SIG-M5 (cell line): Measurements from ENCODE around the gene TM4SF5.
"Not testable (repeated sequence)": the region's sequence is repeated elsewhere in the genome, so short reads cannot be mapped to it uniquely, and the experiment has no call there.

Experiments
- DNase-seq: peaks from one replicate; lab custom pipeline; 2025; lab: John Stamatoyannopoulos, UW

The TM4SF5 gene

DNA sequence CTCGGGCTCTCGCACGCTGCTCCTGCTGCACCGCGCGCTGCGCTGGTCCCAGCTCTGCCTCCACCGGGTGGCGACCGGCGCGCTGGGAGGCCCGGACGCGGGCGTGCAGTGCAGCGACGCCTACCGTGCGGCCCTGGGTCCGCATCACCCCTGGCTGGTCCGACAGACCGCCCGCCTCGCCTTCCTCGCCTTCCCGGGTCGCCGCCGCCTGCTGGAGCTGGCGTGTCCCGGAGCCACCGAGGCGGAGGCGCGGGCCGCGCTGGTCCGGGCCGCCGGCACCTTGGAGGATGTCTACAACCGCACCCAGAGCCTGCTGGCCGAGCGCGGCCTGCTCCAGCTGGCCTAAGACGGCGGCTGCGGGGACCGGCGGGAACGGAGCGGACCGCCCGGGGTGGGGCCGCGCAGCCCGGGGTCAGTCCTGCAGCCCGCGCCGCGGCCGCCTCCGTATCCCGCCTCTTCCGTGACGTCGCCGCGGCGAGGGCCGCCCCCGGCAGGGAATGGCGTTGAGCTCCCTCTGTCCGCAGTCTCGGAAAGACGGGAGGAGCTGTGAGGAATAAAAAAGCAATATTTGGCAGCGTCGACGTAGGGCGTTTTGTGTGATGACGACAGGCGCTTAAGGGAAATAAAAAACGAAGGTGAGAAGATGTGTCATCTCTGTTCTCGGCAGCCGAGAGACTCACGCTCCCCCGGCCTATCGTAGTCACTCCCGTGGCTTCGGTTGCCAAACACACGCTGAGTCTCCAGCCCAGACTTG, 18.4 kb downstream of the TM4SF5 start:
- DNase-seq, result peak; percentile 41

DNA sequence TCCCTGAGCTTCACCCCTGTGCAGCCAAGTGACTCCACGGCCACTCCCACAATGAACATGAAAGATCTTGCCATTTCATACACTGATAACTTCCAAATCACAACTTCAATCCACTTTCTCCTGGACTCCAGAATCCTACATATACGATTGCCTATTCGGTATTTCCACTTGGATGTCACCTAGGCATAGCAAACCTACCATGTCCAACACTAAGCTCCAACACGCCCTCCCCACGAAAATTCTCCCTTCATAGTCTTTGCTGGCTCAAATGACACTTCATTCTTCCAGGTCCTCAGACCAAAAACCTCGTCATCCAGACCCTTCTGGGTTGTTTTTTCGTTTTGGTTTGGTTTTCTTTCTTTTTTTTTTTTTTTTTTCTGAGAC, 19.0 kb downstream of the TM4SF5 start:
- DNase-seq, result no peak

DNA sequence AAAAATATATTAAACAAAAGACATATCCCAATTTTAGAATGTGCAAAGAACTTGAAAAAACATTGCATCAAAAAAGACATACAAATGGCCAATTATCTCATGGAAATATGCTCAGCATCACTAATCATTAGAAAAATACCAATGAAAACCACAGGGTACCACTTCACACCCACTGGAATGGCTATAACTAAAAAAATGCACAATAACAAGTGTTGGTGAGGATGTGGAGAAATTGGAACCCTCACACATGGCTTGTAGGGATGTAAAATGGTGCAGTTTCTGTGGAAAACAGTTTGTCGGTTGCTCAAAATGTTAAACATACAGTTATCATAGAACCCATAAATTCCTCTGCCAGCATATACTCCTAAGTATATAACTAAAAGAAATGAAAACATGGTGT, 23.5 kb downstream of the TM4SF5 start:
- no peak for DNase-seq

DNA sequence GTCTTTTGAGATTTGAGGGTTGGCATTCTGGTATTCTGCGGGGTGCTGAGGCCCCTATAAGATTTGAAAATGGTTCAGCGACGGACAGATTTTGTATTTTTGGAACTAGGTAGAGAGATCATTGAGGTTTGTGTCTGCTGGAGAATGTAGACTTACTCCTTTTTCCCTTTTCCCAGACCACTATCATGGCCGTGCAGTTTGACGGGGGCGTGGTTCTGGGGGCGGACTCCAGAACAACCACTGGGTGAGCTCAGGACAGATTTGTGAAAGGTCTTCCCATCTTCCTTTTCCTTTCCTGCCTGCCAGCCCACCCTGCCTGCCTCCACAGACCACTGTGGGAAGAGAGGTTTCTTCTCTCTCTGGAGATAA, 24.9 kb downstream of the TM4SF5 start:
- DNase-seq, result no peak

DNA sequence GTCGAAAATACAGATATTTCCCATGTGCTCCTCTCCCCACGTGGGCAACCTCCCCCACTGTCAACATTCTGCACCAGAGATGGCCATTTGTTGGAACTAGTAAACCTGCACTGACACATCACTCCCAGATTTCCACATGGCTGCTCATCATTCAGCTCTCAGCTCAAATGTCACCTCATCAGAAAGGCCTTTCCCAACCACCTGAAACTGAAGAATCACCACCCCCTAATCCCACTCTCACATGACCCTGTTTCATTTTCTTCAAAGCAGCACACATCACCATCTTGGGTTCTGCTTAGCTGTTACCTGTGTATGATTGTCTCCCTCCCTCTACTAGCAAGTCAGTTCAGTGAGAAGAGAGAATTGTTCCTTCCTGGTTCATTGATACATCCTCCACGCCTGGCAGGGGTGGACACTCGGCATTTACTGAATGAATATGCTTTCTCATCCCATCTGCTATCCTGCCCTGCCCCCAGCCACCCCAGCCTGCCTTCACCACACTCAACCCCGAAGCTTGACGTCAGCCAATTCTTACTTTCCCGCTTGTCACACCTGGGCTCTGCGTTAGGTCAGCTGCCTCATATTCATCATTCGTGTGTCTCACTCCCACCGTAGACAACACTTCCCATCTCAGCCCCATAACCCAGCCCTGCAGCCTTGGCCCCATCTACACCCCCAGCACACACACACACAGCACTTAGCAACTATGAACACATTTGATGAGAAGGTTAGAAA, 28.9 kb downstream of the TM4SF5 start:
- DNase-seq, result no peak

DNA sequence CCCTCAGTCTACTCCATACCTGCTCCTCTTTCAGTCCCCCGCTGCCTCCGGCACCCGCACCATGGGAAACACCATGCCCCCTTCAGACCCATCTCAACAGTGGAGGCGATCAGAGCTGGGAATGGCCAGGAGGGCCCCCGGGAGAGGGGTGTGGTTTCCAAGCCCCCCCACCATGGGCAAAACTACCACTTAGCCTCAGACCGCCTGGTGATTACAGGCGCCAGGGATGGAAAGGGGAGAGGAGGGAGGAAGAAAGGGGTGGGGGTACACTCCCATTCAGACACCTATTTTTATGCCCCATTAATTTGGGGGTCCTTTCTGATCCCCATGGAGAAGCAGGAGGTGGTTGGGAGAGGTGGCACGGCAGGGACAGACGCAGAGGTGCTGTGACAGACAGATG, 30.5 kb downstream of the TM4SF5 start, which contains the start of gene C17orf114:
Gene C17orf114 (minus strand): TSS at position 101 of the 400 bp plus-strand sequence.
- DNase-seq, result no peak

DNA sequence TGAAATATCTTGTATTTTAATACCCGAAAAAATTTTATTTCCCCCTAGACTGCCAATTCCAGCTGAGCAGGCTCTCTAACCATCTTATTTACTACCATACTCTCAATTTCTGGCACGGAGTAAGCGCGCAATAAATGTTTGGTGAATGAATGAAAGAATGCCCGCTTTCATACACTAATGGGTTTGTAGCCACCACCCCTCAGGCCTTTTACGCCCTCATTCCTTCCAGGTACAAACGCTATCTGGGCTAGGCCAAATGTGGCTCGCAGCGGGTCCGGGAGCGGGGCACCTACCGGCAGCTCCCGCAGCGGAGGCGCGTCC, 34.7 kb downstream of the TM4SF5 start:
- DNase-seq, result no peak

DNA sequence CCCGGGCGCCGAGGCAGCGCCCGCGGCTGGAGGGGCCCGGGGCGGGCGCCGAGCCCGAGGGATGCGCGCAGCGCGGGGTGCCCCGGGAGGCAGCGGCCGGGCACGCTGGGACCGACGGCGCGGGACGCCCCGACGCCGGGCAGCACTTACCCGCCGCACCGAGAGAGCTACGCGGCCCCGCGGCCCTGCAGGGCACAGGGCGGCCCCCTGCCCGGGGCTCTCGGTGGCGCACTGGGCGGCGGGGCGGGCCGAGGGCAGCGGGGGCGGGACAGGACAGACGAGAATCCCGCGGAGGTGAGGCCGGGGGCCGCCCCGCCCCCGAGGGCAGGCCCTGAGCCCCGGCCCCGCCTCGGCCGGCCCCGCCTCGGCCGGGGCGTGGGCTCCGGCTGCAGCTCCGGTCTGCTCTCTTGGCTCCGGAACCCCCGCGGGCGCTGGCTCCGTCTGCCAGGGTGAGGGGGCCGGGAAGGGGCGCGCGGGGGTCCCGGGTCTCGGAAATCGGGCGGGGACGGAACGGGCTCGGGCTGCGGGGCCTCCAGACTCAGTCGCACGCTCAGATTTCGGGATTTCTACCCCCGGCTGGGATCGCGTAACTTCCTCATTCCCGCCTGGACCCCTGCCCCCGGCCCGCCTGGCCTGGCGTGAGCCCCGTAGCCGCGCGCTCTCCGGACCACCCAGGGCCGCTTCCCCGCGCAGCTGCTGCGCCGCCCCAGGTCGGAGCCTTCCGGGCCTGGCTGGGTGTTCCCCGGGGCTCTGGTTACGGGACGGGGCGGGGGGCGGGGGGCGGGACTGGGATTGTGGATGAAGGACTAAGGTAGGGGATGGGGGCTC, 35.3 kb downstream of the TM4SF5 start, which contains the start of gene PLD2:
Gene PLD2 (plus strand): TSS at position 376 of the 828 bp plus-strand sequence. CDS start 621 bp downstream, outside the sequence.
- no peak for DNase-seq

DNA sequence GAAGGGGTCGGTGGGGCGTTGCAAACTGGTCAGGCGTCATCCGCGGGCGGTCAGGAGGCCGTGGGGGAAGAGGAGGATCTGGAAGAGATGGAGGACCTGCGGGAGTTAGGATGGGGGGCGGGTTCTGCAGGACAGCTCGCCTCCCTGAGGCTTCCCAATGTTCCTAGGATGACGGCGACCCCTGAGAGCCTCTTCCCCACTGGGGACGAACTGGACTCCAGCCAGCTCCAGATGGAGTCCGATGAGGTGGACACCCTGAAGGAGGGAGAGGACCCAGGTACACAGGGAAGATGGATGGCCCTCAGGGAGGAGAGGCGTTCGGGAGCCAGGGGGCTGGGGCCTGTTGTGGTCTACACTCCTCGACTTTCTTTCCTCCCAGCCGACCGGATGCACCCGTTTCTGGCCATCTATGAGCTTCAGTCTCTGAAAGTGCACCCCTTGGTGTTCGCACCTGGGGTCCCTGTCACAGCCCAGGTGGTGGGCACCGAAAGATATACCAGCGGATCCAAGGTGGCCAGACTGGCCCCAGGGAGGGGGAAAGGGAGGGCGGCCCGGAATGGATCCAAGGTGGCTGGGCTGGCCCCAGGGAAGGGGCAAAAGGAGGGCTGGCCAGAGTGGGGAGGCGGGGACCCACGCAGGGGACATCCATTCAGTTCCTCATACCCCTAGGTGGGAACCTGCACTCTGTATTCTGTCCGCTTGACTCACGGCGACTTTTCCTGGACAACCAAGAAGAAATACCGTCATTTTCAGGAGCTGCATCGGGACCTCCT, 36.1 kb downstream of the TM4SF5 start:
- no peak for DNase-seq

DNA sequence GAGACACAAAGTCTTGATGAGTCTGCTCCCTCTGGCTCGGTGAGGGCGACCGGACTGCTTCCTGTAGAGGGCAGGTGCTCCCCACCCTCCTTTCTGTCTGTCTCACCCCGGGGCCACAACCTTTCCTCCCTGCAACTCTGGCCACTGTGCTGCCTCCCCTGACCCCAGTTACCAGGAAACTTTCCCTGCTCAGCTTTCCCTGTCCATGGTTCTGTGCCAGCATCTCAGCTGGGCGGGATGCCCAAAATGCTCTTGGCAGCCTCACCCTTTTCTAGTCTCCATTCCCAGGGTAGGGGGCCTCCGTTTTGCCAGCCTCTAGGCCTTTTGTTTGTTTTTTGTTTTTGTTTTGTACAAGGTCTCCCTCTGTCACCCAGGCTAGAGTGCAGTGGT, 36.7 kb downstream of the TM4SF5 start:
- no peak for DNase-seq

DNA sequence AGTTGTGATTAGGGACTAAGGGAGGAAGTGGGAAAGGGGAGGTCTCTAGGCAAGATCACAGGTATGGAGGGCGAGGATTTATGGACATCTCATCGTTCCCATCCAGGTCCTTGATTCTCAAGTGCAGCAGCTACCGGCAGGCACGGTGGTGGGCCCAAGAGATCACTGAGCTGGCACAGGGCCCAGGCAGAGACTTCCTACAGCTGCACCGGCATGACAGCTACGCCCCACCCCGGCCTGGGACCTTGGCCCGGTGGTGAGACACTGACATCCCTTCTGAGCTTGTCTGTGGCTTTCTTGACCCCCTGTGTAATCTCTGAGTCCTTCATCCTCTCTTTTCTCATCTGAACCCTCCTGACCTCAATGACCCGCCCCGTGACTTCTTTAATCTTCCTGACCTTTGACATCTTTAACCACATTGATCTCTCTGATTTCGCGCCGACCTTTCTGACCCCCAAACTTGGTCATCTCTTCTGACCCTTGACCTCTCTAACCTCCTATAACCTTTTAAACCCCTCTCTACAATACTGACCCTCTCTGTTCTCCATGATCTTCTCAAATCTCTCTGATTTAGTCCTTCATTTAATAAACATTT, 39.1 kb downstream of the TM4SF5 start:
- DNase-seq, result no peak

DNA sequence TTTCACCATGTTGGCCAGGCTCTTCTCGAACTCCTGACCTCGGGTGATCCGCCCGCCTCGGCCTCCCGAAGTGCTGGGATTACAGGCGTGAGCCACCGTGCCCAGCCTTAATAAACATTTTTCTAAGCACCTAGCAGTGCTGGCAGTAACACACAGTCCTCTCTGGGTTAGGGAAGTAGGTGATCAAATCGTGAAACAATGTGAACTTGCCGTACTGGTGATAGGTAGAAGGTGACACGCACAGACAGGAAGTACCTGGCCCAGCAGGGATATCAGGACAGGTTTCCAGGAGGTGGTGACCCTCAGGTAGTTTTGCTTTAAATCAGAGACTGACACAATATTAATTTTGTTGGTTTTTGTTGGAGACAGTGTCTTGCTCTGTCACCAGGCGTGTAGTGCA, 39.8 kb downstream of the TM4SF5 start:
- DNase-seq, result no peak

DNA sequence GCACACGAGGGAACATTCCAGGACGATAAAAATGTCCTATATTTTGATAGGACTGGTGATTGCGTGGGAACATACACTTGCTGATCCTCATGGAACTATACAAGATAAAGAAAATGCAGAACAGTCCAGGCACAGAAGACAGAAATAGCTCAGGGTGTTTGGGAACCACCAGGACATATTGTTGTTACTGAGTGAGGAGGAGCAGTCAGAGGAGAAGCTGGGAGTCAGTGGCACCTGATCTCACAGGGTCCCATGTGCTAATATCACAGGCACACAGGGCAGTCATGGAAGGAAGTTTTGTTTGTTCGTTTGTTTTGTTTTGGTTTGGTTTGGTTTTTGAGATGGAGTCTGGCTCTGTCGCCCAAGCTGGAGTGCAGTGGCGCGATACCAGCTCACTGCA, 41.0 kb downstream of the TM4SF5 start:
- no peak for DNase-seq

DNA sequence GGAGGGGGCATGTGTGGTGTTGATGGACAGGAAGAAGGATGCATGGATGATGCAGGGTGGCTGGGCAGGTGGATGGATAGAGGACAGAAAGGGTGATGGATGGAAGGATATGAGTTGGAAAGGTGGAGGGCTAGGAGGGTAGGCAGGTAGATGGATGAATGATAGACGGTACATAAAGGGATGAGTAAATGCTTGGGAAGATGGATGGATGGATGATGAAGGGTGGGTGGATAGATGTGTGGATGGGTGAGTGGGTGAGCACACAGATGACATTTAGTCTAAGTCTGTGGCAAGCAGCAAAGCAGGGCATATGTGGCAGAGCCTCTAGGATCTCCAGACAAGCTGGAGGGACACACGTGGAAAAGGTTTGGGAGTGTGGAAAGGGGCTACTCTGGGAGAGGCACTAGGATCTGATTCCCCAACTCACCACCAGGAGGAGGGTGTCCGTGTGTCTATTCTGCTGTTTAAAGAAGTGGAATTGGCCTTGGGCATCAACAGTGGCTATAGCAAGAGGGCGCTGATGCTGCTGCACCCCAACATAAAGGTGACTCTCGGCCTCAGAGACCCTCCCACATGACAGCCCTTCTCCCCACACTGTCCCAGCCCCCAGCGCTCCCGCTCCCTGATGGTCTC, 43.5 kb downstream of the TM4SF5 start:
- no peak for DNase-seq

DNA sequence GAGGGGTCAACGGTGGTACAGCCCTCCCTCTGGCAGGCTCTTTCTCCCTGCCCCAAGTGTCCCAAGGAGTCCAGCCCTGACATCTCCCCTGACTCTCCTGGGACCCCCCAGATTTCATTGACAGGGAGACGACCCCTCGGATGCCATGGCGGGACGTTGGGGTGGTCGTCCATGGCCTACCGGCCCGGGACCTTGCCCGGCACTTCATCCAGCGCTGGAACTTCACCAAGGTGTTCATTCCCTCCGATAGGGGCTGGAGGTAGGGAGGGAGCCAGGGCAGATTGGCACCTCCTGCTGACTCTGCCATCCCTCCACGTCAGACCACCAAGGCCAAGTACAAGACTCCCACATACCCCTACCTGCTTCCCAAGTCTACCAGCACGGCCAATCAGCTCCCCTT, 45.1 kb downstream of the TM4SF5 start:
- no peak for DNase-seq

DNA sequence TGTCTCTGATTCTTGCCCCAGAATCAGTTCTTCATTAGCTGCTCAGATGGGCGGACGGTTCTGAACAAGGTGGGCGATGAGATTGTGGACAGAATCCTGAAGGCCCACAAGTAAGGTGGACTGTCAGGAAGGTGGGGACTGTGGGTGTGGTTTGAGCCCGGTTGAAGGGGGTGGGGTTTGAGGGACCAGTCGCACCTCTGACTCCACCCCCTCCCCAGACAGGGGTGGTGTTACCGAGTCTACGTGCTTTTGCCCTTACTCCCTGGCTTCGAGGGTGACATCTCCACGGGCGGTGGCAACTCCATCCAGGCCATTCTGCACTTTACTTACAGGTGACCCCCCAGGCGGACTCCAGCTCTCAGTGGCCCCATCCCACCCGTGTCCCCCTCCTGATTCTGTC, 46.6 kb downstream of the TM4SF5 start:
- no peak for DNase-seq

DNA sequence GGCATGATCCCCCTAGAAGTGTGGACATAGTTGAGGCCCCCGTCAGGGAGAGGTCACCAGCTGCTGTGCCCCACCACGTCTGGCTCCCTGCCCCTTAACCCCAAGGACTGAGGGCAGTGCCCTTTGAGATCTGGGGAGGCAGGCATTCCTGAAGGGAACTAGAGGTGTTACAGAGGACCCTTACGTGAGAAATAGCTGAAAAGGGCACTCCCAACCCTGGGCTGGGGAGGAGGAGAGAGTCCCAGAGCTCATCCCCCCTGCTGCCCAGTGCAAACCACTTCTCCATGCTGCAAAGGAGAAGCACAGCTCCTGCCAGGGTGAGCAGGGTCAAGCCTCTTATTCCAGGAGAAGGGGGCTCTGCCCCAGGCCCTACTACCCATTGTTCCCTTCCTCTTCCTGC, 51.1 kb downstream of the TM4SF5 start:
- DNase-seq, result no peak

DNA sequence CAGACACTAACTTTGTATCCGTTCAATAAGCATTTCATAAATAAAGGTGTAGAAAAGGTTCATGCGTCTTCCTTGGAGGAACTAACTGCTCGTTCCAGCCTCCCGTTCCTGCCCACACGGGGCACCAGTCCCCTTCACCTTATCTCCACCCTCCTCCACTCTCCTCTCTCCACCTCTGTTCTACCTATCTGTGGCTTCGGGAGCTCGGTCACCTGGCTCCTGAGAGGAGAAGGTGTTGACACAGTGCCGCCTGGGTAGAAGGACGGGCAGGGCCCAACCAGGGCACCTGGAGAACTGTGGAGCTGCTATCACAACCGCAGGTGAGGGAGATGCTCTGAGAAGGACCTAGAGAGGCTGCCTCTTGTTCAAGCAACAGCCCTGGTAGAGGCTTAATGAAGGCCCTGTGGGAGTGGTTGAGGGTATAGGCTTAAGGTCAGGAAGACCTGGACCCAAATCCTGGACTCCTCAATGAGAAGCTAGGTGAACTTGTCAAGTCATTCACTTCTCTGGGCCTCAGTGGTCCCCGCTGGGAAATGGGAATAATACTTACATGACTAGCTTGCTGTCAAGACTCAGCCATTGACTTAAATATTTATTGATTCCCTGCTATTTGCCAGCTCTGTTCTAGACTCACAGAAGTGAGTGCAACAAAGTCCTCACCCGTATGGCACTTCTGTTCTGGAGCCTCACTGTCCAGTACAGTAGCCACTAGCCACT, 51.8 kb downstream of the TM4SF5 start:
- DNase-seq, result no peak

DNA sequence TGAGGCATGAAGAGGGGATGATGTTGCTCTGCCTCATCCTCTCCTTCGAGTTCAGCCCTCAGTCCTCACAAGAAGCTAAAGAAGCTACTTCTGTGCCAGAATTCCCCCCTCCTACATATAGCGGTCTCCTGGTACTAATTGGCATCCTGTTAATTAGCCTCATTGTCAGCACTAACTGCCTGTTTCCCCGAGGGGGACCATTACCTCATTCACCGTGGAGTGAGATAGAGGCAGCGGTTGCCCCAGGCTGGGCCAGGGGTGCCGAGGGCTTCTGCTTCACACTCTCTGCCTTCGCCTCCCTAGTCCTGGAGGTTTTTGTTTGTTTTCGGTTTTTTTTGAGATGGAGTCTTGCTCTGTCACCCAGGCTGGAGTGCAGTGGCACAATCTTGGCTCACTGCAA, 55.7 kb downstream of the TM4SF5 start:
- no peak for DNase-seq

DNA sequence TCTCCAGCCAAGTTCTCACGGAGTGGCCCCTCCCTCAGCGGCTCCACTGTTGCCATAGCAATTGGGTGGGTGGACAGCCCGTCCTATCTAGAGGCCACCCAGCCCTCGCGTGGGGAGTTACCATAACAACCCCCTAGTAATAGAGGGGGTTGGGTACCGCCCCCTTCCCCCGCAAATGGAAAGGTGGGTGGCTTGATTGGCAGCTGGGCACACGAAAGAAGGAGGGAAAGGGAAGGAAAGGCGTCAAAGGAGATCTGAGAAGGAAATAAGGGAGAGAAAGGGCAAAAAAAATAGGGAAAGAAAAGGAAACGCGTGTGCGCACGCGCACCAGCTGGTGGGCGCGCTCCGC, 61.1 kb downstream of the TM4SF5 start:
- not testable (repeated sequence) for DNase-seq
